NCI-H82 treated with DMSO at 0.1 percent for 48 hours (cell line): Measurements from ENCODE around the gene CHRND.
"Not testable (repeated sequence)": the region's sequence is repeated elsewhere in the genome, so short reads cannot be mapped to it uniquely, and the experiment has no call there.

Experiments used
- DNase-seq: peaks from one replicate; lab custom pipeline; 2025; ENCODE audit not compliant: unreplicated experiment; lab: John Stamatoyannopoulos, UW

Gene CHRND

GRCh38 chr2:232524771-232525170 lies 1.2 kb upstream of the CHRND start:
- no peak for DNase-seq

GRCh38 chr2:232525199-232525598 lies 761 bp upstream of the CHRND start:
- DNase-seq, result no peak

GRCh38 chr2:232526372-232526941 lies 497 bp downstream of the CHRND start:
- DNase-seq, result no peak

- DNase-seq, result no peak
These were observed 2.0 kb downstream of the CHRND start for GRCh38 chr2:232527905-232528470.

- DNase-seq, result no peak
These were observed 2.9 kb downstream of the CHRND start for GRCh38 chr2:232528746-232529460.

GRCh38 chr2:232529806-232530547 lies 4.0 kb downstream of the CHRND start:
- no peak for DNase-seq

DNA sequence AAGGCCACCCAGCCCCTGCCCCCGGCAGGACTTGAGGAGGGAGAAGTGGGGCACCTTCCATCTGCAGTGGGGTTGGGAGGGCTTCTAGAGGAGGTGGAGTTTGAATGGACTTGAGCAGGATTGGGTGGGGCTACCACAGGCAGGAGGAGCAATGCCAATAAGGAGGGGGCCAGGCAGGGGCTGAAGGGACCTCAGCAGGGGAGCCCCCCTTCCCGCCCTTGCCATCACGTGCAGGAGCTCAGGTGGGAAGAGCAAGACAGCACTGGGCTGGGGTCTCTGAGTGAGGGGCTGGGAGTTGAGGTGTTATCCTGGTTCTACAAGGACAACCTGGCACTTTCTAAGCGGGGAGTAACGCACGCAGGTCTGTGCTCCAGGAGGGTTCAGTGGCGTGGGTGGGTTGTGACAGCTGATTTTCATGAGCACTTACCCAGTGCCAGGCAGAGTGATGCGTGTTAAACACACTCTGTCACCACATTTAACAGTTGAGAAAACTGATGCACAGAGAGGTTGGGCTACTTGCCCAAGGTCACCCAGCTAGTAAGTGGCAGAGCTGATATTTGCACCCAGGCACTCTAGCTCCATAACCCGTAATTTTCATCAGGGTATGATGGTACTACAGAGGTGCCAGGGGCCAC lies 4.8 kb downstream of the CHRND start:
- no peak for DNase-seq

DNA sequence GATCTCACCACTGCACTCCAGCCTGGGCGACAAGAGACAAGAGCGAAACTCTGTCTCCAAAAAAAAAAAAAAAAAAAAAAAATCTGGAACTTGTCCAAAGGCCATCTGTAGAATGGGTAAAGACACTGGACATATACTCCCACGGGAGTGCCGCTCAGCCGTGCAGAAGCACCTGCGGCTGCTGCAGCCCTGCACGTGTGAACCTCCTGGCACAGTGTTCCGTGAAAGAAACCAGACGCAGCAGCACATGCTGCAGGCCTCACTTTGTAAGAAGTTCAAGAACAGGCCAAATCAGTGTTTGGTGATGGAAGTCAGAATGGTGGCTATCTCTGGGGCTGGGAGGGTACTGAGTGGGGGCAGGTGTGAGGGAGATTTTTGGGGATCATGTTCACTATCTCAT lies 6.5 kb downstream of the CHRND start:
- no peak for DNase-seq

DNA sequence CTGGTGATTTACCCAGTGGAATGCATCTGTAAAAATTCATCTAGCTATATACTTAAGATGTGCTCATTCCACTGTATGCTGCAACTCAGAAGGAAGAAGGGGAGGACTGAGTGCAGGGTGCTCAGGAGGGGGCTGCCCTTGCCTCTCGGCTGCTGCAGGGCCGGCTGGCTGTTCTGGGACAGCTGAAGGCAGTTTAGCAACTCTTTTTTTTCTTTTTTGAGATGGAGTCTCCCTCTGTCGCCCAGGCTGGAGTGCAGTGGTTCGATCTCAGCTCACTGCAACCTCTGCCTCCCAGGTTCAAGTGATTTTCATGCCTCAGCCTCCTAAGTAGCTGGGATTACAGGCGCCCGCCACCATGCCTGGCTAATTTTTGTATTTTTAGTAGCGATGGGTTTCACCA lies 6.9 kb downstream of the CHRND start:
- not testable (repeated sequence) for DNase-seq

- no peak for DNase-seq
These were observed 8.2 kb downstream of the CHRND start for GRCh38 chr2:232533944-232534710.

GRCh38 chr2:232534940-232535651 lies 9.1 kb downstream of the CHRND start:
- no peak for DNase-seq

DNA sequence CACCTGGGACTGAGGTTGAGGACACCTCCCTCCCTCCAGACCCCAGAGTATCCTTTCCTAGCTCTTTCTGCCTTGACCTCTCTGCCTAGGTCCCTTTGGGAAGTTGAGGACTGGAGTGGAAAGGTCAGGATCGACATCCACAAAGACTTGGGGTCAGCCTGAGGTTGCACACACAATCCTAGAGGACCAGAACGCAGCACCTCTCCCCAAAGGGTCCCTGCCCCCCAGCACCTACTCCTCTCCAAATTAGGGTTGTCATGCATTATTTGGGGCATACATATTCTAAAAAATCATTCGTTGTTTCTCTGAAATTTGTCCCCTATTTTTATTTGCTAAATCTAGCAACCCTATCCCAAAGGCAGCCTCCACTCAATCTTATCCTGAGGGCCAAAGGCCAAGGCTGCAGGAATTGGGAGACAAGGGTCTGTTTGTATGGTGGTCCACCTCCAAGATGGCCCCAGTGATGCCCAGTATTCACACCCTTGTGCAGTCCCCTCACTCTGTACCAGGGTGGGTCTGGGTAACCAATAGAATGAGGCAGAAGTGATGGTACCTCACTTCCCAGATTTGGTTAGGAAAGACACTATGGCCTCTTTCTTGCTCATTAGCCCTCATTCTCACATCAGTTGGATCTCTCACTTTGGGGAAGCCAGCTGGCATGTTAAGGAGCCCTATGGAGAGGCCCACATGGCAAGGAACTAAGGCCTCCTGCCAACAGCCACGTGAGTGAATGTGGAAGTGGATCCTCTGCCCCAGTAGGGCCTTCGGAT lies 10.0 kb downstream of the CHRND start:
- DNase-seq, result no peak

DNA sequence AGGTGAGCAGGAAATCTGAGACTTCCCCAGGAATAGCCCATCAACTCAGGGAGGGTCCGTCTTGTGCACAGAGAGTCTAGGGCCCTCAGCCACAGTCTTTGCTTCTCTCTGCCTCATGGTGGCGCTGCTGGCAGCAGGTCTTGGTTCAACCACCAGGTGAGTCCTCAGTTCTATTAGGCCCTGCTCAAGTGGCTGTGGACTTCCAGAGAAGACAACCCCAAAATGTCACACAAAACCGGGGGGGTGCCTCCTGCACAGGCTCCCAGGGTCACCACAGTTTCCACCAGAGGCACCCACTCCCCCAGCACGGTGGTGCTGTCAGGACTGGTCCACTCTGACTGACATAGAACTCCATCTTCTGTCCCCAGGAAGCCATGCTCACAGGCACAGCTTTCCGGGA lies 11.1 kb downstream of the CHRND start:
- DNase-seq, result no peak

- DNase-seq, result no peak
These were observed 11.5 kb downstream of the CHRND start for GRCh38 chr2:232537499-232537898.

- no peak for DNase-seq
These were observed 12.7 kb downstream of the CHRND start for GRCh38 chr2:232538671-232539070.

GRCh38 chr2:232539298-232540231 lies 13.6 kb downstream of the CHRND start, which contains the start of gene CHRNG:
CHRNG (plus strand) TSS chr2:232539692; CDS start chr2:232539748, 56 bp downstream.
- DNase-seq, result no peak

GRCh38 chr2:232540441-232541041 lies 14.6 kb downstream of the CHRND start:
- no peak for DNase-seq
